Naive thymus-derived CD8-positive, alpha-beta T cell (primary cell): ENCODE measurements around the gene COX4I2. TPM values are rescaled to one million over a fixed set of nuclear protein-coding genes. Genes with fewer than 3 reads are reported as not detected.

ENCODE experiments used
- microRNA-seq: library from miRNA; unstranded; fragments of <30 nt; microRNA quantifications from one replicate; pipeline ENCODE4 v1.2.0, GENCODE V29; 2022; ENCODE audit warnings: borderline microRNAs expressed
- polyA plus RNA-seq, 3 donors: library from polyadenylated mRNA; unstranded; fragments of 300-500 nt; fragmentation: Illumina TruSeq; gene quantifications; one replicate each; pipeline ENCODE4 v1.2.3, GENCODE V29; 2021
- total RNA-seq, 8 experiments: library from RNA in 2 of 8; stranded (reverse) in 2 of 8; gene quantifications; one replicate each; pipeline ENCODE4 v1.2.3 and lab custom pipeline; 2021 to 2026

Gene COX4I2
- total and polyA plus RNA-seq, 5 experiments from 2014 or later = not detected

Small RNA genes within 50 kb of the gene (microRNA-seq; reads per million reads assigned to microRNA genes)
- gene MIR3193 = not detected

Other genes with a start within 250 kb of the COX4I2 start
- gene DEFB119, start 247.3 kb upstream of the COX4I2 start, total RNA-seq = not detected
- not detected for gene DEFB119, start 247.3 kb upstream of the COX4I2 start, polyA plus RNA-seq
- gene DEFB121, start 231.7 kb upstream of the COX4I2 start, total RNA-seq = not detected
- not detected for gene DEFB121, start 231.7 kb upstream of the COX4I2 start, polyA plus RNA-seq
- gene DEFB123, start 197.3 kb upstream of the COX4I2 start, total RNA-seq = not detected
- gene DEFB123, start 197.3 kb upstream of the COX4I2 start, polyA plus RNA-seq = not detected
- gene DEFB124, start 162.8 kb upstream of the COX4I2 start, total RNA-seq = not detected
- not detected for gene DEFB124, start 162.8 kb upstream of the COX4I2 start, polyA plus RNA-seq
- gene REM1, start 162.6 kb upstream of the COX4I2 start, total RNA-seq = not detected
- not detected for gene REM1, start 162.6 kb upstream of the COX4I2 start, polyA plus RNA-seq
- gene HM13, start 123.5 kb upstream of the COX4I2 start, total RNA-seq = 100 to 1,000 TPM; 105 to 109 TPM
- gene HM13, start 123.5 kb upstream of the COX4I2 start, polyA plus RNA-seq = 100 to 1,000 TPM in 2 of 3 donors, 10 to 100 TPM in 1; 96.5 to 115 (median 113) TPM
- 1 to 10 TPM in 1 of 2 experiments, under 1 TPM in 1; 0.88 to 1.3 TPM for gene ID1, start 32.6 kb upstream of the COX4I2 start, total RNA-seq
- gene ID1, start 32.6 kb upstream of the COX4I2 start, polyA plus RNA-seq = under 1 TPM; 0.29 to 0.87 (median 0.51) TPM
- 10 to 100 TPM; 14.8 to 17.7 TPM for gene BCL2L1, start 85.0 kb downstream of the COX4I2 start, total RNA-seq
- gene BCL2L1, start 85.0 kb downstream of the COX4I2 start, polyA plus RNA-seq = 10 to 100 TPM in 1 of 3 donors, 1 to 10 TPM in 2; 8.0 to 15.4 (median 8.2) TPM
- gene TPX2, start 101.4 kb downstream of the COX4I2 start, total RNA-seq = under 1 TPM; 0.16 to 0.22 TPM
- under 1 TPM in 2 of 3 donors, not detected in 1; 0.30 to 0.50 TPM for gene TPX2, start 101.4 kb downstream of the COX4I2 start, polyA plus RNA-seq
- not detected for gene MYLK2, start 181.4 kb downstream of the COX4I2 start, total RNA-seq
- gene MYLK2, start 181.4 kb downstream of the COX4I2 start, polyA plus RNA-seq = not detected
- gene FOXS1, start 207.7 kb downstream of the COX4I2 start, total RNA-seq = not detected
- not detected for gene FOXS1, start 207.7 kb downstream of the COX4I2 start, polyA plus RNA-seq
- not detected for gene DUSP15, start 232.6 kb downstream of the COX4I2 start, total RNA-seq
- not detected for gene DUSP15, start 232.6 kb downstream of the COX4I2 start, polyA plus RNA-seq
- gene TTLL9, start 232.7 kb downstream of the COX4I2 start, total RNA-seq = not detected
- gene TTLL9, start 232.7 kb downstream of the COX4I2 start, polyA plus RNA-seq = not detected